Astrocyte of the spinal cord (primary cell): ENCODE measurements around the gene HOXA2.

Experiments used
- DNase-seq: peaks from one replicate; pipeline ENCODE4 v3.0.0; 2011; ENCODE audit warnings: low read depth, low spot score
- H3K4me3 ChIP-seq: 2 replicates; pipeline ENCODE4 v1.5.1; 2011; ENCODE audit warnings: low read depth, mild to moderate bottlenecking, low read length, moderate library complexity
- in situ Hi-C: cut with HindIII; loops from 2 replicates; pipeline ENCODE4 v1.10.0; 2017; ENCODE audit warnings: low sequenced_read_pairs
- TF ChIP-seq, protein P1 (sequence below): IDR thresholded peaks from 2 replicates; pipeline ENCODE4 v1.5.1; 2012; ENCODE audit warnings: low read depth, mild to moderate bottlenecking, low read length, inconsistent platforms

Gene HOXA2

DNA sequence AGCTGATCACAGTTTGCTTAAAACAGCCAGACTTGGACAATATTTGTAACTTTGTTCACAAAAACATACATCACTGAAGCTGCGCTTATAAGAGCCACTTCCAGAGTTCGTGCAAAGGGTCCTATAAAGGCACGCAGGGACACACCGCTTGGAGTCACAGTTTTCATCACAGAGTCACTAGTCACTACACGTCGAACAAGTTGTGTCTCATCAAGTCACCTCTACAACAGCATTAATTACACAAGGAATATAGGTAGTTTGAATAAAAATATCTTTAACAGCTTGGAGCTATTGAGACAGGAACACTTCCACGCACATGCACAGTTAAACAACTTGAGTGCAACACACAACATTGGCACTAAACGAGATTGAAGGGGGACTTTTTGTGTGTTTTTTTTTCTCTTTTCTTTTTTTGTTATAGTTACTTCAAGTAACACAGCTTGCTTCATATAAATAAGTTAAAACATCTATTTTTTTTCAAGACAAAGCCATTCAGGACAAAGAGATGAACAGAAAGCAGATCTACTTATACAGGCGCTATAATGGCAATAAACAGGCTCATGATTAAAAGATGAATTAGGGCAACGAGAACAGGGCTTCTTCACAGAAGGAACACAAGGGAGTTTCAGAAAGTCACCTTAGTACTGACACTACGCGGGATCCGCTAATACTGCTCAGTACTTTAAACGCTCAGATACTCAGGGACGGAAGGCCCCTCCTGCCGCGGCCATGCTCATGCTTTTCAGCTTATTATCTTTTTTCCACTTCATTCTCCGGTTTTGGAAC, 38.8 kb upstream of the HOXA2 start:
- DNase-seq, result peak; percentile 59
- peak overlapping the region; percentile 65 for H3K4me3 ChIP-seq
- TF ChIP-seq, protein P1, sequence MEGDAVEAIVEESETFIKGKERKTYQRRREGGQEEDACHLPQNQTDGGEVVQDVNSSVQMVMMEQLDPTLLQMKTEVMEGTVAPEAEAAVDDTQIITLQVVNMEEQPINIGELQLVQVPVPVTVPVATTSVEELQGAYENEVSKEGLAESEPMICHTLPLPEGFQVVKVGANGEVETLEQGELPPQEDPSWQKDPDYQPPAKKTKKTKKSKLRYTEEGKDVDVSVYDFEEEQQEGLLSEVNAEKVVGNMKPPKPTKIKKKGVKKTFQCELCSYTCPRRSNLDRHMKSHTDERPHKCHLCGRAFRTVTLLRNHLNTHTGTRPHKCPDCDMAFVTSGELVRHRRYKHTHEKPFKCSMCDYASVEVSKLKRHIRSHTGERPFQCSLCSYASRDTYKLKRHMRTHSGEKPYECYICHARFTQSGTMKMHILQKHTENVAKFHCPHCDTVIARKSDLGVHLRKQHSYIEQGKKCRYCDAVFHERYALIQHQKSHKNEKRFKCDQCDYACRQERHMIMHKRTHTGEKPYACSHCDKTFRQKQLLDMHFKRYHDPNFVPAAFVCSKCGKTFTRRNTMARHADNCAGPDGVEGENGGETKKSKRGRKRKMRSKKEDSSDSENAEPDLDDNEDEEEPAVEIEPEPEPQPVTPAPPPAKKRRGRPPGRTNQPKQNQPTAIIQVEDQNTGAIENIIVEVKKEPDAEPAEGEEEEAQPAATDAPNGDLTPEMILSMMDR, result no peak
- in situ Hi-C loops, result no loop called here

DNA sequence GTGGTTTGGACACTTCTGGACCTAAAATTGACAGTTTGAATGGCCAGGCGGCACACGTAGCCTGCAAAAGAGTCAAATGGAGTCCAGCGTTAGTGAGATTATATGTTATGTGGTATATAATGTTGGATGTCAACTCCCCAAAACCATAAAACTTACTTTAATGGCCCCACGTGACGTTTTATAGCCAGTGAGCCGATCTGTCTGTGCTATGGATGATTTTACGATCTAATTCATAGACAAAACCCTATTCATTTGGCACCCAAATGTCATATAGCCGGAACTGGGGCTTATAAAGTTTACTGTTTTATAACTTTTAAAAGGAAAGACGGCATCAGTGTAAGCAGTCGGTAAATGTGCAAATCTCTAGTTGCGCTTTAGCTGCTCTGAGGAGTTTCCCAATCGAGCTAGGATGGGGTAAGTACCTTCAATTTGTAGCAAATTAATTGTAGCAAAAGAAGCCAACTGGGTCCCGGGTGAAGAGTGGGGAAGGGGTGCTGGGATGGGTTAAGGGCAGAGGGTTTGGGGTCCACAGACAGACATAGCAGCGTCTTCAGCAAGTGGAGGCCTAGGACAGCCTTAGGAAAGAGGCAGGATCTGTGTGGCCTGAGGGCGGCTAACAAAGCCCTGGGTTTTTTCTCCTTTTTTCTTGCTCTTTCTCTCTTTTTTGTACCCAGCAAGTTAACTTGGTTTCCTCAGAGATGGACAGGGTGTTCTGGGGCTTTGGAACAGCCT, 37.8 kb upstream of the HOXA2 start:
- peak overlapping the region; percentile 65 for H3K4me3 ChIP-seq
- in situ Hi-C loops, result no loop called here
- TF ChIP-seq, protein P1, result no peak
- DNase-seq, result peak; percentile 73

DNA sequence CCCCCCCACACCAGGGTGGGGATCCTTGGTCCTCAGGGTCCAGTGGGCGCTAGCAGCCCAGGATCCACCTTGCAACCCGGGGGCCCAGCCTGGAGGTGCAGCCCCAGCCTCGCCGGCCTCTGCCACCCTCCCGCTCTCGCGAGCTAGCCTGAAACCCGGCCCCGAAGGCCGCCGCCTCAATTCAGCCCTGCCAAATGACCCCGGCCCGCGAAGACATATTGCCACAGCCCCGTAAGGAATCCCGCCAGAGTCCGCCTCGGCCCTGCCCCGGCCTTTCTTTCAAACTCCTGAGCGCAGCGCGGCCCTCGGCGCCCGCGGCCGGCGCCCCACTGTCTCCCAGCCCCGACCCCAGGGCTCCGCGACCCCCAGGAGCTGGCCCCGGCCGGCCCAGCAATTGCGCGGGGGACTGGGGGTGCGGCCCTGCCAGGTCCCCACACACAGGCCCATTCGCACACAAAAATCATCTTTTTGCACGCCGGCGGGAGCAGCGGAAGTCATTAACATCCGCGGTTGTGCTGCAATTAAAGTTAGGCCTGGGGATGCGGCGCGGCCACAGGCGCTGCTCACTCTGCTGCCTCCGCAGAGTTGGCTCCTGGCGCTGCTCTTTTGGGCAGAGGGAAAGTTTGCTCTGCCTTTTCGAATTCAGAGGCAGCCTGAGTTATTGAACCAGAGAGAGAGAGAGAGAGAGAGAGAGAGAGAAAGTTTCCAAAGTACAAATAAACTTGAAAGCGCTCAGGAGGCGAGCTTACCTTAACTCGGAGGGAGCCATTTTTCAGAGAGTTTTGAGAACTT, 37.0 kb upstream of the HOXA2 start:
- peak overlapping the region; percentile 65 for H3K4me3 ChIP-seq
- peak; percentile 40 for DNase-seq
- TF ChIP-seq, protein P1, result no peak
- in situ Hi-C loops, result no loop called here

DNA sequence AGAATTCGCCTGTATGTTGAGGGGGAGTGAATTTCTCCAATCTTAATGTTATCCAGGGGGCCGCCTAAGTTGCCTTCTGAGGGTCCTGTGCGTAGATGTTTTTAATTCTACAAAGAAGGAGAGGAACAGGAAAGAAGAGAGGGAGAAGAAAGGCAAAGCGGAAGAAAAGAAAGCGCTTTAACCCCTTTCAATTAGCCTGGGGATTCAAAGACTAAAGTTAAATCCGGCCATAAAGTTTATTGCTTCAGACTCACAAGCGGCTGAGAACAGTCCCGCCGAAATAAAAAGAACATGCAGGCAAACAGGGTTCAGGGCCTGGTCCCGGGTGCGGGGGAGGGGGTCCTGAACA, 36.5 kb upstream of the HOXA2 start:
- H3K4me3 ChIP-seq, result peak overlapping the region; percentile 65
- in situ Hi-C loops, result no loop called here
- no peak for DNase-seq
- TF ChIP-seq, protein P1, result no peak

DNA sequence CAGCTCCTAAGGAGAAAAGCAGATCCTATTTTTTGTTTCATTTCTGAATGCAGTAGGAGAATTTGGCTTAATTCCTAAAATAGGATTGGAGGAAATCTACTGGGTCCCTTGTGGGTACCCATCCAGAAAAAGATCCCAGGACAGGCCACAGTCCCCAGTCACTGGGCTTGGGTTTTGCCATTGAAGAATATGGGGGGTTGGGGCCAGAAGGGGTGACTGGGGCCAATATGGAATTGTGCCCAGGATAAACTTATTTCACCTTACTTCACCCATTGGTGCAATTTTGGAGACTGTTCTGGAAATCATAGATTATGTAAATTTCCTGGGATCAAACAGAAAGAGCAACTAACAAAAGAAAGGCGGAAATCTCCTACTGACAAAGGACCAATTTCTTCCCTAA, 36.0 kb upstream of the HOXA2 start:
- TF ChIP-seq, protein P1, result no peak
- peak overlapping the region; percentile 65 for H3K4me3 ChIP-seq
- in situ Hi-C loops, result no loop called here
- DNase-seq, result no peak

DNA sequence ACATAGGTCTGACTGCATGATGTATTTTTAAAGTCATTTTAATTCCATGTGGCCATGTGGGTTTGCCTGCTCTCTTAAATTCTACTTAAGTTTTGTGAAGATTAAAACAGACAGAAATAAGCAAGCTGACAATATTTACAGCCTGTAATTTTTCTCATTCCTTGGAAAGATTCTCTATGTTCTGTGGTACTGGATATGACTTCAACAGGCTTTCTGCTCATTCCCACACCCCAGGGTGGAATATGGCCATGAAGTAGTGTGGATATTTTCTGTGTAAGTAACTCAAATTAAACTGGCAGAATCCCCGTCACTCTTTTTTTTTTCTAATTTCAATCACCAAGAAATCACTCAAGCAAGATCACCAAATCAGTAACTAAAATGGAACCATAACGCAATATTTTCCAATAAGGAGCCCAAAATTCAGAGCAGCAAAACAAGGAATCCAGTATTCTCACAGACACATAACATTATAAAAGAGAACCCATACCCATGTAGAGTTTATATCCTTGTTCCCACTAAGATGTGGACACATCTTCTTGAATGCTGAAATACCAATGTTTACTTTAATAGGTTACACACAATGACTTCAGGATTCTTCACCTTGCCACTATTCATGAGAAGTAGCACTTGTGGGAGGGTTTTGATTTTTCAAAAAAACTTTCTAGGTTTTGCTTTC, 35.3 kb upstream of the HOXA2 start:
- H3K4me3 ChIP-seq, result peak overlapping the region; percentile 65
- TF ChIP-seq, protein P1, result no peak
- DNase-seq, result no peak
- in situ Hi-C loops, result no loop called here
